Measurements from ENCODE around the gene HDLBP.

HDLBP gene

DNA sequence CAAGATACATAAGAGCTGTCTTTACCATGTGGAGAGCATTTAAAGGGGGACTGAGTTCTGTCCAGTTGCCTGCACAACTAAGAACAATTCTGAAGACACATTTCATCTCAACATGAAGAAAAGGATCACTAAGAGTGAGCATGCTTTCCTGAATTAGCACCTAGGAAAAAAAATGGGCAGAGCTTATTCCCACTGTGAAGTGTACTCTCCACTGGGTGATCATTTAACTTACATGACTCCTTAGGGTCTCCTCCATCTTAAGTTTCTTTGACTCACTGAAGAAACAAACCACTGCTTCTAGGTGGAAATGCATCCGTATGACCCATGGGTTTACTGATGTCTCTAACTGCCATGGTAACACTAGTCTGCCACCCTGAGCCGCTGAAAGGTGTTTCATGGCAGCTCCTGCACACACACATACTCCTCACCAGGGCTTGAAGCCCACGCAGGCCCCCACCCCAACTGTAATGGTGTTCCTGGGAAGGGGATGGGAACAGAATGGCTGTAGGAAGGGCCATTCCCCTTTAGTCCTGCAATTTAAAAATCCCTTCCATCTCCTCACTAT lies 27.1 kb downstream of the HDLBP start:
- TF ChIP-seq CTCF (conservative IDR thresholded peaks at IDR 0.05): no peak
- no peak for TF ChIP-seq ZFX (IDR thresholded peaks at IDR 0.05)
- H3K27ac ChIP-seq: no peak overlapping the region

GRCh38 chr2:241286348-241287090 lies 29.0 kb downstream of the HDLBP start:
- H3K27ac ChIP-seq: peak overlapping the region; percentile 83
- TF ChIP-seq ZFX (IDR thresholded peaks at IDR 0.05): no peak
- TF ChIP-seq CTCF (conservative IDR thresholded peaks at IDR 0.05): no peak

DNA sequence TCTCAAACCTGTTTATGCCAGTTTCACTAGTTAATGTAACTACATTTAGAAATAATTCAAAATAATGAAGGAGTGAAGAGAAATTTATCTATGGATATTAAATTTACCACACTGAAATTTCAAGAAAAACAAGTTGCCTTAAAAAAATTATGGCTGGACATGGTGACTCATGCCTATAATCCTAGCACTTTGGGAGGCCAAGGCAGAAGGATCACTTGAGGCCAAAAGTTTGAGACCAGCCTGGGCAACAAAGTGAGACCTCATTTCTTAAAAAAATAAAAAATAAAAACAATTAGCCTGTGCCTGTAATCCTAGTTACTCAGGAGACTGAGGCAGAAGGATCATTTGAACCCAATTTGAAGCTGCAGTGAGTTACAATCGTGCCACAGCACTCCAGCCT lies 29.9 kb downstream of the HDLBP start:
- H3K27ac ChIP-seq: peak overlapping the region; percentile 83; the same call in 1 of the 2 replicates
- TF ChIP-seq ZFX (IDR thresholded peaks at IDR 0.05) (no peak), CTCF (conservative IDR thresholded peaks at IDR 0.05) (no peak)

- TF ChIP-seq CTCF (conservative IDR thresholded peaks at IDR 0.05) (no peak), ZFX (IDR thresholded peaks at IDR 0.05) (no peak)
- H3K27ac ChIP-seq: no peak overlapping the region
These were observed 32.9 kb downstream of the HDLBP start for GRCh38 chr2:241282555-241282954.

DNA sequence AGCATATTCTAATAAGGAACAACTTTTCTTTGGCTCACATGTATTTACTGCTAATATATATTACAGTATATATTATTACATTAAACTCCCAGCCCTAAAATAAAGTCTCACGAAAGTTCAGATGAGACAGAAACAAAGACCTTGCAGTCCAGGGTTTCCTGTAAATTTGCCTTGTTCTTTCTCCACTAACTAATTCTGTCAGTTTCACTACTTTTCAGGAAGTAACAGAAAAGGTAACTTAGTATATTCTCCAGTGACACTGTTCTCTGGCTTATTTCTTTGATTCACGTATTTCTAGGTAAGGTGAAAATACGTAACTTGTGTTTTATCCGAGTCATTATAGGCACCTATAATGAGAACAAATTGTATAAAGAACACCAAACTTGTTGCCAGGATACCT lies 35.2 kb downstream of the HDLBP start:
- no peak overlapping the region for H3K27ac ChIP-seq
- TF ChIP-seq ZFX (IDR thresholded peaks at IDR 0.05) (no peak), CTCF (conservative IDR thresholded peaks at IDR 0.05) (no peak)

GRCh38 chr2:241279828-241280227 lies 35.6 kb downstream of the HDLBP start:
- H3K27ac ChIP-seq: no peak overlapping the region

More at GRCh38 chr2:241279828-241280227, 35.6 kb downstream of the HDLBP start:
- TF ChIP-seq CTCF (conservative IDR thresholded peaks at IDR 0.05) (no peak), ZFX (IDR thresholded peaks at IDR 0.05) (no peak)

All from C4-2B (cell line).